ENCODE data around the gene STUB1.

Gene STUB1

DNA sequence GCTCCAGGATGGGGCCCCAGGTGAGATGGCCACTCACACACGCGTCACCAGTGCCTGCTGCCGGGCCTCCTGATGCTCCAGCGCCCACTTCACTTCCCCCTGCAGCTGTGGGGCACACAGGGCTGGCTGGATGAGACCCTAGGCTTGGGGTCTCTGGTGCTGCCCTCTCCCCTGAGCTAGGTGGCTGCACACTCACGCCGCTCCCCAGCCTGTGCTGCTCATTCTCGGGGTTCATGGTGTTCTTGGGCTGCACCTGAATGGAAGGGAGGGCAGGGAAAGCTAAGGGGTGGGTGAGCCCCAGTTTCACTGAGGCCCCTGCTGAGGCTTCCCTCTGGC lies 44.8 kb downstream of the STUB1 start:
- DNase-seq = no peak

GRCh38 chr16:725463-726187 lies 45.4 kb downstream of the STUB1 start:
- no peak for DNase-seq

DNA sequence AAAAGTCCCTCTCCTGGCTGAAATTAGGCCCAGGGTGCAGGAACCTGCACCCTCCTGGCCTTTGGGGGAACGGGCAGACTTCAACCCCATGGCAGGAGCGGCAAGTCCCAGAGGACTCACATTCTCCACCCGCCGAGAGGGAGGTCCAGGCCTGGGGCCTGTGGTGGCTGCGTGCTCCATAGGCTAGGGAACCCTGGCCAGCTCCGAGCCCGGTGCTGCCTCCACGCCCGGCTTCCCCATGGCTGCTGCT lies 45.9 kb downstream of the STUB1 start:
- no peak for DNase-seq

DNA sequence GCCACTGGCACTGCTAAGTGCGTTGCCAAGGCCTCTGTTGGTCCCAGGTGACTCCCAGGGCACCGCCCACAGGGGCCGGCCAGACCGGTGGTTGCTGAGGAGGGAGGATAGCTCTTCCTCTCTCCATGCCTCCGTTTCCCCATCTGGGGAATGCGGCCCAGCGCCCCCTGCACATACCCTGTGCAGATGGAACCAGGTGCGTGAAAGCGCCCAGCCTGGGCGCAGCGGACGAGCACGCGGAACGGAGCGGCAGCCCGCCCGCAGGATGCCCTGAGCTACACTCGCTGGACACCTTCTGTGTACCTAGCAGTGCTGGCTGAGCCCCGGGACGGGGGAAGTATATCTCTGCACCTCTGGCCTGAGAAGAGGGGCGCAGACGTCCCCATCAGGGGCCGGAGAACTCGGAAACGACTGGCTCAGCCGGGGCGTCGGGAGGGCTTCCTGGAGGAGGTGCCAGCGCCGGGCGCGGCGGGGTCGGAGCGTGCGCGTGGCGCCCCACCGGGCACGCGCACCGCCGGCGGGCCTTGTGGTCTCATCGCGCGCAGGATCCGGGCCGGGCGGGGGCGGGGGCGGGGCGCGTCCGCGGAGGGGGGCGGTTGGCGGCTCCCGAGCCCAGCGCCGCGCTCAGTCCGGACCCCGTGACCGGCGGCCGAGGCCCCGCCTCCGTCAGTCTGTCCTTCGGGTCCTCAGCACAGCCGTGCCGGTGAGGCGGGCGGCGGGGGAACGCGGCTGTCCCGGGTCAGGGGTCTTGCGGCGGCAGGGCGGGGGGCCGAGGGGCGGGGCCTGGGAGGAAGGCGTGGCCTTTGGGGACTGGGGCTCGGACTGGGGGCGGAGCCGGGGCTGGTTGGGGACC lies 46.5 kb downstream of the STUB1 start, which contains the start of the genes CCDC78 and HAGHL:
Gene CCDC78, minus strand, starts transcription at position 6 of the 853 bp plus-strand sequence. CDS start 76 bp downstream, outside the sequence.
Gene HAGHL, plus strand, starts transcription at position 669 of the 853 bp plus-strand sequence. CDS start 404 bp downstream, outside the sequence.
- DNase-seq = peak; percentile 45

DNA sequence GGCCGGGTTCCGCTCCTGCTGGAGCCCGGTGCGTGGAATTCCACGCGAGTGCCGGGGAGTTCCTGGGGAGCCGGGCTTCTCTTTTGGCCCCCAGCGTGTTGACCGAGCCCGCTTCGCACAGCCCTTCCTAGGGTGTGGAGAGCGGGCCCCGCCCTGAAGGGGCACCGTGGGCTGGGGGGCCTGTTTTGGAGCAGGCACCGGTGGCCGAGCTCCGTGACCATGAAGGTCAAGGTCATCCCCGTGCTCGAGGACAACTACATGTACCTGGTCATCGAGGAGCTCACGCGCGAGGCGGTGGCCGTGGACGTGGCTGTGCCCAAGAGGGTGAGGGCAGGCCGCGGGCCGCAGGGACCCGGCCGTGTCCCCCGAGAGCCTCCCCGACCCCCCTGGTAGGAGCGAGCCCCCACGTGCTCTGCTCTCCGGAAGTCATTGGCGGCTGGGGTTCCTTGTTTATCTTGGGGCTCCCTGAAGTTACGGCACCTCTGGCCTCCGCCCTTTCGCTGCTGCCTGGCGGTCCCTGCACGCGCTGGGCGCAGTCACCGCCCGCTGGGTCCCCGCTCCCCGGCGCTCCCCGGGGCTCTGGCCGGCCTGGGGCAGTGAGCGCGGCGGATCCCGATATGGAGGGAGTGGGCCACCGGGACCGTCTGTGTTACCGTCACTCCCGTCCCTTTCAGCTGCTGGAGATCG lies 47.2 kb downstream of the STUB1 start:
- DNase-seq = peak; percentile 51

GRCh38 chr16:728131-728889 lies 48.1 kb downstream of the STUB1 start:
- DNase-seq = peak; percentile 65

GRCh38 chr16:728890-729744 lies 48.9 kb downstream of the STUB1 start:
- DNase-seq = no peak

GRCh38 chr16:729768-730665 lies 49.8 kb downstream of the STUB1 start:
- DNase-seq = no peak

DNA sequence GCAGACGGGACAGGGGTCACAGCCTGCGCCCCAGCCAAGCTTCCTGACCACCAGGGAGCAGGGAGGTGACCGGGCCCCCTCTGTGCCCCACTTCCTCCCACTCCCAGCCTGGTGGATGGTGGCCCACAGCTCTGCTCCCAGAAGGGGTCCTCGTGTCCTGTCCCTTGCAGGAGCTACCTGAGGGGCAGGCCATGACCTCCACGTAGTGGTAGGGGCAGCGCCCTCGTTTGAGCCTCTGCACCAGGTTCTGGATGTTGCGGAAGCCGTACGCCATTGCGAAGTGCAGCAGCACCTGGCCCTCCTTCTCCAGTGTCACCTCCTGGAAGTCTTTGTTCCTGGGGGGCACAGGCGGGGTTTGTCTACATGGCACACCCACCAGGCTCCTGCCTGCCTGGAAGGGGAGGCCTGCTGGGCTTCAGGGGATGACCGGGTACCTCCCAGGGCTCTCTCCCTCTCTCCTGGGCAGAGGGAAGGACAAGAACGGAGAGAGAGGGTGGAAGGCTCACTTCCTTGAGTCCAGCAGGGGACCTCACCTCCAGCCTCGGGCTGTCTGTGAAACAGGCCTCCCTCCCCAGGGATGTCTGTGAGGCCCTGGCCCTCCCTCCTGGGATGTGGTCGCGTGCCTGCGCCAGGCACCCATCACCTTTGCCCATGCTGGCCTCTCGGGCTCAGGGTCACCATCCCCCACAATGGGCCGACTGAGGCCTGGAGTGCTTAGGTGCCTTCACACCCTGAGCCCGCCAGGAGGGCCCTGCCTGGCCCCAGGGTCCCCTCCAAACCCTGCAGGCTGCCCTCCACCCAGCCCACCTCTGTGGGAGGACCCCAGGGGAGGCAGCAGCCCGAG lies 50.7 kb downstream of the STUB1 start:
- DNase-seq = no peak

GRCh38 chr16:732332-732731 lies 52.1 kb downstream of the STUB1 start:
- no peak for DNase-seq

Data from right kidney (tissue), 1 donor.